Gastrocnemius medialis (tissue), 4 donors: ENCODE results near the gene CERT1.

Source experiments
- POLR2A ChIP-seq, 2 donors: fragments of 450-650 bp; IDR thresholded peaks; one replicate each; pipeline ENCODE4 v1.6.1; 2017; ENCODE audit warnings: antibody characterized with exemption in 2 of 2, mild to moderate bottlenecking in 2 of 2, moderate library complexity in 2 of 2
- TF ChIP-seq, protein P1 (sequence below), 5 experiments: fragments of 450-650 bp in 3 of 5; fragments of 200-600 bp in 2 of 5; sonication (generic) in 2 of 5; IDR thresholded peaks in 4 of 5; conservative IDR thresholded peaks in 1 of 5; 1 replicate in 4 of 5; 2 replicates in 1 of 5; pipeline ENCODE4 v1.5.1; 2016 to 2019; ENCODE audit warnings: antibody characterized with exemption in 5 of 5, mild to moderate bottlenecking in 3 of 5, moderate library complexity in 3 of 5

DNA sequence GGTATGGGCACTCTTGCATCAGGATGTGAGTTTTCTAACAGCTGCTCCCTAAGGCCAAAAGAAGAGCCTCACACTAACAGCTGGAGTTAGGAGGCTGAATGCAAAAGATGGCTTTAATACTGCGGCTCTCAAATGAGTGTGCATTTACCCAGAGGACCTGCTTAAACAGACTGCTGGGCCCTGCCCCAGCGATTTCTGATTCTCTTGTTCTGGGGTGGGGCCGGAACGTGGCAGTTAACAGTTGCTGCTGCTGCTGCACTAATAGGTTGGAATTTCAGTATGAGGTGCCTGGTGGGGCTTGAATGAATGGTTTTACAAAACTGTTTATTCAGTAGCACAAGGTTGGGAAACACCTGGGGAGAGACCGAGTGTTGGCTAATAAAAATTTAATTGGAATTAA, 148.3 kb downstream of the CERT1 start:
- TF ChIP-seq, protein P1, sequence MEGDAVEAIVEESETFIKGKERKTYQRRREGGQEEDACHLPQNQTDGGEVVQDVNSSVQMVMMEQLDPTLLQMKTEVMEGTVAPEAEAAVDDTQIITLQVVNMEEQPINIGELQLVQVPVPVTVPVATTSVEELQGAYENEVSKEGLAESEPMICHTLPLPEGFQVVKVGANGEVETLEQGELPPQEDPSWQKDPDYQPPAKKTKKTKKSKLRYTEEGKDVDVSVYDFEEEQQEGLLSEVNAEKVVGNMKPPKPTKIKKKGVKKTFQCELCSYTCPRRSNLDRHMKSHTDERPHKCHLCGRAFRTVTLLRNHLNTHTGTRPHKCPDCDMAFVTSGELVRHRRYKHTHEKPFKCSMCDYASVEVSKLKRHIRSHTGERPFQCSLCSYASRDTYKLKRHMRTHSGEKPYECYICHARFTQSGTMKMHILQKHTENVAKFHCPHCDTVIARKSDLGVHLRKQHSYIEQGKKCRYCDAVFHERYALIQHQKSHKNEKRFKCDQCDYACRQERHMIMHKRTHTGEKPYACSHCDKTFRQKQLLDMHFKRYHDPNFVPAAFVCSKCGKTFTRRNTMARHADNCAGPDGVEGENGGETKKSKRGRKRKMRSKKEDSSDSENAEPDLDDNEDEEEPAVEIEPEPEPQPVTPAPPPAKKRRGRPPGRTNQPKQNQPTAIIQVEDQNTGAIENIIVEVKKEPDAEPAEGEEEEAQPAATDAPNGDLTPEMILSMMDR (IDR thresholded peaks at IDR 0.05 in 4 of 5, conservative IDR thresholded peaks at IDR 0.05 in 1 of 5) = no peak
- TF ChIP-seq POLR2A (IDR thresholded peaks at IDR 0.05) = no peak
